SK-N-DZ (cell line): ENCODE measurements around the gene TBX10.
A peak's percentile ranks its signal among the peaks of the same experiment; 100 is the strongest.
"Not testable (repeated sequence)": the region's sequence is repeated elsewhere in the genome, so short reads cannot be mapped to it uniquely, and the experiment has no call there.

Source experiments
- DNase-seq: peaks from one replicate; pipeline ENCODE4 v3.0.0-alpha.2; 2015; ENCODE audit warnings: low spot score

TBX10 gene

DNA sequence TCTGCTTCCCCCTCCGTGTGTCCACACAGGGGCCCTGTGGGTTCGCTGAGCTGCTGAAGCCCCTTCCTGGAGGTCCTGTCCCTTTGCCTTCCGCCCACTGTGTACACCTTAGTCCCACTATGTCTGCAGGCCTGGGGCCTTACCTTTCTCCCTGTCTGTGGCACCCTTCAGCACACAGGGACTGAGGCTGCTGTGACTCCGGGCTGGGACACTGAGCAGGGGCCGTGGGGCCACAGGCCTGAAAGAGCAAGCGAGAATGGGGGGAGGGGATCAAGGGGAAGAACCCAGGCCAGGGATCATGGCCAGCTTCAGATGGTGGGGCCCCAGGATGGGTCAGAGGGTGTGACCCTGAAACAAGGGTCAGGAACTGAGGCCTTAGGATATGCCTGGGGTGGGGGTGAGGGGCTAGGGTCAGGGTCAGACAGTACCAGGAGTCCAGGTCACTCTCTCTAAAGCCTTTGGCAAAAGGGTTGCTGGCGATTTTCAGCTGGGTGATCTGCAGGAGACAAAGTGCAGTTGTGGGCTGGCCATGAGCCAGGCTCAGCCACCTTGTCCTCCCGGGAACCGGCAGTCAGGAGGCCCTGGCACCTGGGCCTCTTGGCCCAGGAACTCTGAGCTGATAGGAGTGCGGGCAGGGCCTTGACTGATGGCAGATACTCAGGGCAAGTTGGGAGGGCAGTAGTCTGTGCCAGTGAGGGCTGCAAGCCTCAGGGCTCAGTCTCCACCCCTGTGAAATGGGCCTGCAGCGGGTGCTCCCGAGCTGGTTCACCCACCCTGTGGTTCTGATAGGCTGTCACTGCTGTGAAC lies 7.2 kb downstream of the TBX10 start:
- DNase-seq, result no peak

DNA sequence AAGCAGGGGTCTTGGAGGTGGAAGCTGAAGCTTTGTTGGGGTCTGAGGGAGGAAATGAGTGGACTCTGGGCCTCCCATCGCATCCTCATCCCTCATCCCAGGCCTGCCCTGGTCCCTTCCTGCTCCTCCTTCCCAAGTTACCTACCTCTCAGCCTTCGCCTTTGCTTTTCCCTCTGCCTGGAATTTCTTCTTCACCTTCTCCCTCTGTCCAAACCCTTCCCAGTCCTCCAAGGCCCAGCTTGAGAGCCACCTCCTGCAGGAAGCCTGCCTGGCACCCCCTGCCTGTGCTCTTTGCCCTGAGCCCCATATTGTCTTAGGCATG lies 7.7 kb downstream of the TBX10 start:
- DNase-seq, result no peak

- DNase-seq, result no peak
Observed at GRCh38 chr11:67631411-67631810, 8.2 kb downstream of the TBX10 start.

DNA sequence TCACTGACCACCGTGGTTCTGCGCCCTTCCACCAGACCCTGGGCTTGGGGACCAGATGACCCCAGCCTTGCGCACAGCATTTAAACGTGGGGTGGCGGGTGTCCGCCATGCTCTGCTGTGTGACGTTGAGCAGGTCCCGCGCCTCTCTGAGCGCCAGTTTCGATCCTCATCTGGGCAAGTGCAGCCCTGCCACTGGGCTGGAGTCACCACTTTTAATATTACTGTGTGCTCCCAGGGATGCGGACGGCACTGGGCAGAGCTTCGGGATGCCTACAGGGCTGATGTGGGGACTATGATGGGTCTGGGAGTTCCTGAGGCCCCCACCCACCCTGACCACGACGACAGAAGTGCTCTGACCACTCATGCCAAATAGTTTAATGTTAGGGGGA lies 8.6 kb downstream of the TBX10 start:
- DNase-seq, result no peak

GRCh38 chr11:67630228-67630942 lies 9.2 kb downstream of the TBX10 start:
- peak; percentile 93 for DNase-seq

GRCh38 chr11:67629386-67630227 lies 10.0 kb downstream of the TBX10 start, which contains the start of gene NUDT8:
Gene NUDT8, minus strand, starts transcription at chr11:67629937. Its CDS starts 26 bp downstream, at chr11:67629911.
- DNase-seq, result peak; percentile 75

- DNase-seq, result no peak
Observed at GRCh38 chr11:67628710-67629385, 10.7 kb downstream of the TBX10 start.

DNA sequence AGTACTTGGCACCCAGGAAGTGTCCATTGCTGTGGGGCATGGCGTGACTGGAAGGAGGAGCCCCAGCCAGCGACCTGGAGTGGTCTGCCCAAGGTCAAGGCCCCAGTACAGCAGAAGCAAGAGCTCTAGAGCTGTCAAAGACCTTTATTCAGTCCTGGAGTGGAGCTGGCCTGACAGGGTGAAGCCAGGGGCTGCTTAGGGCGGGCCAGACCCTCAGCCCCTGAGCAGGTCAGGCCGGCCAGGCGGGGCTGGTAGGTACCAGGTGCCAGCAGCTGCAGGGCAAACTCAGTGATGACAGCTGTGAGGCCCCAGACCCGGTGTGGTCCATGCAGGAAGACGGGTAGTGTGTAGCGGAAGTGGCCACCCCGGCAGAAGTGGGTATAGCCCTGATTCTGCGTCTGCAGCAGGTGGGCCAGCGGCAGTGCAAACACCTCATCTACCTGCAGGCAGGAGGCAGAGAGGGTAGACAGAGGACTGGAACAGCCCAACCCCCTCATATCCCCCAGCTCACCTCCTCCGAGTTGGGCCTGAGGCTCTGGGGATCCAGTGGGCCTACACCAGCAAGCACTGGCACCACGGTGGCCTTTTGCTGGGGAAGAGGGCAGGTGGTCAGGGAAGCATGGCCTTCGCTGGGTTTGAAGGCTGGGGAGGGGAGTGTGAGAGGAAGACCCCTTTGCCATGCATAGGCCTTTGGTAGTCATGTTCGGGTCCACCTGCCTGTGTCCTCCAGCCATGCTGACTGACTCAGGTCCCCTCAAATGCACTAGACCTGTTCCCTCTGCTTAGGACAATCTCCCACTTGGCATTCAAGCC lies 11.5 kb downstream of the TBX10 start:
- DNase-seq, result no peak

DNA sequence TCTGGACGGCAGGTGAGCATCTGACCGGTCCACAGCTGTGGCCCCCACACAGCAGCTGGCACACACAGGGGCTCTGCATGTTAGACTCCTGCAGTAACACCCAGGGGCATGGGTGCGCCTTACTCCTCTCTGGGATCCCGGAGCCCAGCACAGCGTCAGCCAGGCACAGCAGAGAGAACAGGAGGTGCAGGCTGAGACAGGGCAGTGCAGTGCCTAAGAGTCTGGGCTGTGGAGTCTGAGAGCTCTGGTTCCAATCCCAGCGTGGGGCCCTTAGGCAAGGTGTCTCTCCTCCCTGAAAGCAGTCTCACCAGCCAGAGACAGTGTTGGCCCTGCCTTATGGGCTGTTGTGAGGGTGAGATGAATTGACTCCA lies 12.1 kb downstream of the TBX10 start:
- no peak for DNase-seq

DNA sequence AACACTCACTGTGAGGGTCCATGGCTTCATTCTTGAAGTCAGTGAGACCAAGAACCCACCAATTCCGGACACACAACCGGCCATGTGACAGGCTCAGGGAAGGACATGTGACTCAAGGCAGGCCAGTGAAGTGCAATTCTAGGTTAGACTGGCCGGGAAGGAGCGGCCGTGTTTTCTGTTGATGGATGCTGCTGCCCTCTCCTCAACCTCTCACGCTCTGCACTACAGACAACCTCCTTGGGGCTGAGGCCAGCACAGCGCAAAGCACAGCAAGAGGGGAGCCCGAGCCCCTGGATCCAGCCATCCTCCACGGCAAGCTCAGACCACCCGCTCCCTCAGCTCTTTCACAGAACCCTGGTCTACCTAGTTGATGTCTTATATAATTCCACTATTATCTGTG lies 12.6 kb downstream of the TBX10 start:
- no peak for DNase-seq

DNA sequence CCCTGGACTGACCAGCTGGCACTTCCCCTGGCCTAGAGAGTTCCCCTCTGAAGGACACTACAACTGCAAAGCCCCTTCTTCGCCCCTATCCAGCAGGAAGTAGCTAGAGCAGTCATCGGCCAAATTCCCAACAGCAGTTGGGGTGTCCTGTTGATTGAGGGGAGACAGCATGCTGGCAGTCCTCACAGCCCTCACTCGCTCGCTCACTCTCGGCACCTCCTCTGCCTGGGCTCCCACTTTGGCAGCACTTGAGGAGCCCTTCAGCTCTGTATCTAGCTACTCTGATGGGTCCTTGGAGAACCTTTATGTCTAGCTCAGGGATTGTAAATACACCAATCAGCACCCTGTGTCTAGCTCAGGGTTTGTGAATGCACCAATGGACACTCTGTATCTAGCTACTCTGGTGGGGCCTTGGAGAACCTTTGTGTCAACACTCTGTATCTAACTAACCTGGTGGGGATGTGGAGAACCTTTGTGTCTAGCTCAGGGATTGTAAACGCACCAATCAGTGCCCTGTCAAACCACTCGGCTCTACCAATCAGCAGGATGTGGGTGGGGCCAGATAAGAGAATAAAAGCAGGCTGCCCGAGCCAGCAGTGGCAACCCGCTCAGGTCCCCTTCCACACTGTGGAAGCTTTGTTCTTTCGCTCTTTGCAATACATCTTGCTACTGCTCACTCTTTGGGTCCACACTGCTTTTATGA lies 13.3 kb downstream of the TBX10 start:
- DNase-seq, result not testable (repeated sequence)

- not testable (repeated sequence) for DNase-seq
Observed at GRCh38 chr11:67623795-67624194, 15.8 kb downstream of the TBX10 start.

- DNase-seq, result not testable (repeated sequence)
Observed at GRCh38 chr11:67622905-67623304, 16.7 kb downstream of the TBX10 start.

- DNase-seq, result not testable (repeated sequence)
Observed at GRCh38 chr11:67621928-67622327, 17.6 kb downstream of the TBX10 start.

DNA sequence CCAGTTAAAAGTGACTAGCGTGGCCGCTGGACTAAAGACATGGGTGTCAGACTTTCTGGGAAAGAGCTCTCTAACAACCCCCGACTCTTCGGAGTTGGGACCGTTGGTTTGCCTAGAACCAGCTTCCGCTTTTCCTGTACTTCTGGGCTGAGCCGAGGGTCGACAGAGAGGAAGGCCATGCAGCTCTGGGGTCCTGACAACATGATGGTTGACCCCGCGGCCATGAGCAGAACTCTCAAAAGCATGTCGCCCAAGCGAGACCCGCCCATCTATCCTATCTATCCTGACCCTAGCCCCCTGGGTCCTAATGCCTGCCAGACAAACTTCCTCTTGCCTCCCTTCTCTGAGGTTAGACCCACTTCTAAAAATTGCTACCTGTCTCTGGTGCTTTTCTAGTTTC lies 18.9 kb downstream of the TBX10 start:
- not testable (repeated sequence) for DNase-seq

DNA sequence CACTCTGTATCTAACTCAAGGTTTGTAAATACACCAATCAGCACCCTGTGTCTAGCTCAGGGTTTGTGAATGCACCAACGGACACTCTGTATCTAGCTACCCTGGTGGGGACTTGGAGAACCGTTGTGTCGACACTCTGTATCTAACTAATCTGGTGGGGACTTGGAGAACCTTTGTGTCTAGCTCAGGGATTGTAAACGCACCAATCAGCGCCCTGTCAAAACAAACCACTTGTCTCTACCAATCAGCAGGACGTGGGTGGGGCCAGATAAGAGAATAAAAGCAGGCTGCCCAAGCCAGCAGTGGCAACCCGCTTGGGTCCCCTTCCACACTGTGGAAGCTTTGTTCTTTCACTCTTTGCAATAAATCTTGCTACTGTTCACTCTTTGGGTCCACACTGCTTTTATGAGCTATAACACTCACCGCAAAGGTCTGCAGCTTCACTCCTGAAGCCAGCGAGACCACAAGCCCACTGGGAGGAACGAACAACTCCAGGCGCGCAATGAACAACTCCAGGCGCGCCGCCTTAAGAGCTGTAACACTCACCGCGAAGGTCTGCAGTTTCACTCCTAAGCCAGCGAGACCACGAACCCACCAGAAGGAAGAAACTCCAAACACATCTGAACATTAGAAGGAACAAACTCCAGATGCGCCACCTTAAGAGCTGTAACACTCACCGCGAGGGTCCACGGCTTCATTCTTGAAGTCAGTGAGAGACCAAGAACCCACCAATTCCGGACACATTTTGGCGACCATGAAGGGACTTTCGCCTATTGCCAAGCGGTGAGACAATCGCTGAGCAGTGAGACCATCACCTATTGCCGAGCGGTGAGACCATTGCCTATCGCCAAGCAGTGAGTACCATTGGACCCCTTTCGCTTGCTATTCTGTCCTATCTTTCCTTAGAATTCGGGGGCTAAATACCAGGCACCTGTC lies 19.6 kb downstream of the TBX10 start:
- not testable (repeated sequence) for DNase-seq

DNA sequence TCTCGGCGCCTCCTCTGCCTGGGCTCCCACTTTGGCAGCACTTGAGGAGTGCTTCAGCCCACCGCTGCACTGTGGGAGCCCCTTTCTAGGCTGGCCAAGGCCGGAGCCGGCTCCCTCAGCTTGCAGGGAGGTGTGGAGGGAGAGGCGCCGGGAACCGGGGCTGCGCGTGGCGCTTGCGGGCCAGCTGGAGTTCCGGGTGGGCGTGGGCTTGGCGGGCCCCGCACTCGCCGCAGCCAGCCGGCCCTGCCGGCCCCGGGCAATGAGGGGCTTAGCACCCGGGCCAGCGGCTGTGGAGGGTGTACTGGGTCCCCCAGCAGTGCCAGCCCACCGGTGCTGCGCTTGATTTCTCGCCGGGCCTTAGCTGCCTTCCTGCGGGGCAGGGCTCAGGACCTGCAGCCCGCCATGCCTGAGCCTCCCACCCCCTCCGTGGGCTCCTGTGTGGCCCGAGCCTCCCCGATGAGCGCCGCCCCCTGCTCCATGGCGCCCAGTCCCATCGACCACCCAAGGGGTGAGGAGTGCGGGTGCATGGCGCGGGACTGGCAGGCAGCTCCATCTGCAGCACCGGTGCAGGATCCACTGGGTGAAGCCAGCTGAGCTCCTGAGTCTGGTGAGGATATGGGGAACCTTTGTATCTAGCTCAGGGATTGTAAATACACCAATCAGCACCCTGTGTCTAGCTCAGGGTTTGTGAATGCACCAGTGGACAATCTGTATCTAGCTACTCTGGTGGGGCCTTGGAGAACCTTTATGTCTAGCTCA lies 20.5 kb downstream of the TBX10 start:
- not testable (repeated sequence) for DNase-seq
